Measurements from ENCODE around the gene LRAT. TPM values are rescaled to one million over a fixed set of nuclear protein-coding genes. Genes with fewer than 3 reads are reported as not detected.

The LRAT gene
- polyA plus RNA-seq, 1 donor from 2014 or later, result 0.19 TPM

Small RNA genes within 50 kb of the gene (small RNA-seq; reads per million reads assigned to genes)
- gene NDUFB2P1 (0 reads per million in 3 experiments), gene RNU2-44P (0.16 to 2.0 (median 0.16) reads per million in 3 experiments), gene RNU2-66P (0 to 1.1 (median 0.03) reads per million in 3 experiments)

Other genes with a start within 250 kb of the LRAT start
- gene PLRG1, start 193.6 kb upstream of the LRAT start, polyA plus RNA-seq, result 133 and 141 TPM in 2 replicates
- gene FGB, start 181.0 kb upstream of the LRAT start, polyA plus RNA-seq, result not detected in 2 replicates
- not detected in 2 replicates for gene FGA, start 153.3 kb upstream of the LRAT start, polyA plus RNA-seq
- gene FGG, start 131.3 kb upstream of the LRAT start, polyA plus RNA-seq, result not detected in 2 replicates
- 0.09 TPM in 1 of 2 replicates, not detected in the other for gene RBM46, start 37.3 kb downstream of the LRAT start, polyA plus RNA-seq

Data from neural cell (in vitro differentiated cells).